ENCODE results near the gene TSPO. TPM values are rescaled to one million over a fixed set of nuclear protein-coding genes. Genes with fewer than 3 reads are reported as not detected.

TSPO gene
- total and polyA plus RNA-seq, 9 of the 15 experiments (the other 6 are each of a cell fraction or from before 2014, with no cell fraction given) = 4.9 to 126 (median 25.3) TPM

DNA sequence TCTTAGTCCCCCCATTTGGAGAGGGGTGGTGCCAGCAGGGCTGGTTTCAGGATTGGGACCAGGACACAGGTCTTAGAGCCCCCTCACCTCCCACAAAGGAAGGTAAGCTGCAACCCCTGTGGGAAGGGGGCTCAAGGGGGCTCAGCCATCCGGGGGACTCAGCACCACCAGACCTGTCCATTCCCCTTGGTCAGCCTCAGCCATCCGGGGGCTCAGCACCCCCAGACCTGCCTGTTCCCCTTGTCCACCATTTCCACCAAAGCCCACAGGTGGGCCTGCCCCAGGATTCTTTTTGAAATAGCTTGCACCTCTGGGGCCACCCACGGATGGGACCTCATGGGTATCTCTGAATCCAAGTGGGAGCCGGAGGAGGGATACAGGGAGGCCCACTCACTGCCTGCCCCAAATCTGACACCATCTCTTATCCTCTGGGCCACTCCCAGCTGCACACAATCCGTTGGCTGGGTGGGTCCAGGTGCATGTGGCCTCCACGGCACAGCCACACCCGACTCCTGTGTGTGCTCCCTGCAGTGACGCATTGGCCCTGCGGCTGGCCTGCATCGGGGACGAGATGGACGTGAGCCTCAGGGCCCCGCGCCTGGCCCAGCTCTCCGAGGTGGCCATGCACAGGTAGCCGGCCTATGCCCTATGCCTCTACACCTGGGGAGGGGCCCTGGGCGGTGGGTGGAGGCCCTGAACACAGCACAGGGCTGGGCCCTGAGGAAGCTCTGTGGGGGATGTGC lies 24.0 kb upstream of the TSPO start (continued):
- TF ChIP-seq, protein P1, sequence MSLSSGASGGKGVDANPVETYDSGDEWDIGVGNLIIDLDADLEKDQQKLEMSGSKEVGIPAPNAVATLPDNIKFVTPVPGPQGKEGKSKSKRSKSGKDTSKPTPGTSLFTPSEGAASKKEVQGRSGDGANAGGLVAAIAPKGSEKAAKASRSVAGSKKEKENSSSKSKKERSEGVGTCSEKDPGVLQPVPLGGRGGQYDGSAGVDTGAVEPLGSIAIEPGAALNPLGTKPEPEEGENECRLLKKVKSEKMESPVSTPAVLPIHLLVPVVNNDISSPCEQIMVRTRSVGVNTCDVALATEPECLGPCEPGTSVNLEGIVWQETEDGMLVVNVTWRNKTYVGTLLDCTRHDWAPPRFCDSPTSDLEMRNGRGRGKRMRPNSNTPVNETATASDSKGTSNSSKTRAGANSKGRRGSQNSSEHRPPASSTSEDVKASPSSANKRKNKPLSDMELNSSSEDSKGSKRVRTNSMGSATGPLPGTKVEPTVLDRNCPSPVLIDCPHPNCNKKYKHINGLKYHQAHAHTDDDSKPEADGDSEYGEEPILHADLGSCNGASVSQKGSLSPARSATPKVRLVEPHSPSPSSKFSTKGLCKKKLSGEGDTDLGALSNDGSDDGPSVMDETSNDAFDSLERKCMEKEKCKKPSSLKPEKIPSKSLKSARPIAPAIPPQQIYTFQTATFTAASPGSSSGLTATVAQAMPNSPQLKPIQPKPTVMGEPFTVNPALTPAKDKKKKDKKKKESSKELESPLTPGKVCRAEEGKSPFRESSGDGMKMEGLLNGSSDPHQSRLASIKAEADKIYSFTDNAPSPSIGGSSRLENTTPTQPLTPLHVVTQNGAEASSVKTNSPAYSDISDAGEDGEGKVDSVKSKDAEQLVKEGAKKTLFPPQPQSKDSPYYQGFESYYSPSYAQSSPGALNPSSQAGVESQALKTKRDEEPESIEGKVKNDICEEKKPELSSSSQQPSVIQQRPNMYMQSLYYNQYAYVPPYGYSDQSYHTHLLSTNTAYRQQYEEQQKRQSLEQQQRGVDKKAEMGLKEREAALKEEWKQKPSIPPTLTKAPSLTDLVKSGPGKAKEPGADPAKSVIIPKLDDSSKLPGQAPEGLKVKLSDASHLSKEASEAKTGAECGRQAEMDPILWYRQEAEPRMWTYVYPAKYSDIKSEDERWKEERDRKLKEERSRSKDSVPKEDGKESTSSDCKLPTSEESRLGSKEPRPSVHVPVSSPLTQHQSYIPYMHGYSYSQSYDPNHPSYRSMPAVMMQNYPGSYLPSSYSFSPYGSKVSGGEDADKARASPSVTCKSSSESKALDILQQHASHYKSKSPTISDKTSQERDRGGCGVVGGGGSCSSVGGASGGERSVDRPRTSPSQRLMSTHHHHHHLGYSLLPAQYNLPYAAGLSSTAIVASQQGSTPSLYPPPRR (CRISPR knock-in tag; IDR thresholded peaks at IDR 0.05; ENCODE audit: borderline replicate concordance) = no peak
- TF ChIP-seq, protein P2, sequence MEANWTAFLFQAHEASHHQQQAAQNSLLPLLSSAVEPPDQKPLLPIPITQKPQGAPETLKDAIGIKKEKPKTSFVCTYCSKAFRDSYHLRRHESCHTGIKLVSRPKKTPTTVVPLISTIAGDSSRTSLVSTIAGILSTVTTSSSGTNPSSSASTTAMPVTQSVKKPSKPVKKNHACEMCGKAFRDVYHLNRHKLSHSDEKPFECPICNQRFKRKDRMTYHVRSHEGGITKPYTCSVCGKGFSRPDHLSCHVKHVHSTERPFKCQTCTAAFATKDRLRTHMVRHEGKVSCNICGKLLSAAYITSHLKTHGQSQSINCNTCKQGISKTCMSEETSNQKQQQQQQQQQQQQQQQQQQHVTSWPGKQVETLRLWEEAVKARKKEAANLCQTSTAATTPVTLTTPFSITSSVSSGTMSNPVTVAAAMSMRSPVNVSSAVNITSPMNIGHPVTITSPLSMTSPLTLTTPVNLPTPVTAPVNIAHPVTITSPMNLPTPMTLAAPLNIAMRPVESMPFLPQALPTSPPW (CRISPR knock-in tag; IDR thresholded peaks at IDR 0.05) = no peak; the same call in 1 of the 2 replicates
- TF ChIP-seq, protein P3, sequence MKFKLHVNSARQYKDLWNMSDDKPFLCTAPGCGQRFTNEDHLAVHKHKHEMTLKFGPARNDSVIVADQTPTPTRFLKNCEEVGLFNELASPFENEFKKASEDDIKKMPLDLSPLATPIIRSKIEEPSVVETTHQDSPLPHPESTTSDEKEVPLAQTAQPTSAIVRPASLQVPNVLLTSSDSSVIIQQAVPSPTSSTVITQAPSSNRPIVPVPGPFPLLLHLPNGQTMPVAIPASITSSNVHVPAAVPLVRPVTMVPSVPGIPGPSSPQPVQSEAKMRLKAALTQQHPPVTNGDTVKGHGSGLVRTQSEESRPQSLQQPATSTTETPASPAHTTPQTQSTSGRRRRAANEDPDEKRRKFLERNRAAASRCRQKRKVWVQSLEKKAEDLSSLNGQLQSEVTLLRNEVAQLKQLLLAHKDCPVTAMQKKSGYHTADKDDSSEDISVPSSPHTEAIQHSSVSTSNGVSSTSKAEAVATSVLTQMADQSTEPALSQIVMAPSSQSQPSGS (CRISPR knock-in tag; IDR thresholded peaks at IDR 0.05) = no peak
- no peak for TF ChIP-seq SNIP1 (IDR thresholded peaks at IDR 0.05; ENCODE audit: low read depth)
- no peak for TF ChIP-seq ZNF165 (CRISPR knock-in tag; IDR thresholded peaks at IDR 0.05; ENCODE audit: borderline replicate concordance)
- no peak for TF ChIP-seq CBFA2T2 (conservative IDR thresholded peaks at IDR 0.05)
- TF ChIP-seq SAFB2 (IDR thresholded peaks at IDR 0.05; ENCODE audit: borderline replicate concordance, low read depth, low read length, severe bottlenecking) = no peak
- no peak for TF ChIP-seq ZNF41 (CRISPR knock-in tag; conservative IDR thresholded peaks at IDR 0.05)
- TF ChIP-seq ZNF764 (CRISPR knock-in tag; IDR thresholded peaks at IDR 0.05; ENCODE audit: low read depth) = no peak
- no peak for TF ChIP-seq PYGO2 (tag; IDR thresholded peaks at IDR 0.05)
- no peak for TF ChIP-seq FOXJ3 (CRISPR knock-in tag; IDR thresholded peaks at IDR 0.05)
- TF ChIP-seq POLR3A (IDR thresholded peaks at IDR 0.05; ENCODE audit: borderline replicate concordance, extremely low read depth, insufficient read depth, insufficient read length) = no peak
- no peak for TF ChIP-seq ZNF354B (CRISPR knock-in tag; IDR thresholded peaks at IDR 0.05)
- TF ChIP-seq HDAC8 (tag; IDR thresholded peaks at IDR 0.05) = no peak
- no peak for TF ChIP-seq PHB2 (IDR thresholded peaks at IDR 0.05; ENCODE audit: low read depth)
- peak; percentile 27; the same call in 1 of the 2 replicates for TF ChIP-seq TCF3 (CRISPR knock-in tag; IDR thresholded peaks at IDR 0.05)
- TF ChIP-seq SLC30A9 (CRISPR knock-in tag; IDR thresholded peaks at IDR 0.05) = no peak
- TF ChIP-seq SIRT6 (IDR thresholded peaks at IDR 0.05; ENCODE audit: low read depth, low read length) = no peak
- no peak for TF ChIP-seq ATF7 (IDR thresholded peaks at IDR 0.05)
